ENCODE measurements around the gene PTGER1. TPM values are rescaled to one million over a fixed set of nuclear protein-coding genes. Genes with fewer than 3 reads are reported as not detected.

Gene PTGER1
- total and polyA plus RNA-seq, 9 of the 15 experiments (the other 6 are each of a cell fraction or from before 2014, with no cell fraction given), result 0.06 to 0.36 (median 0.31) TPM; not detected in 5

- TF ChIP-seq SIN3A (IDR thresholded peaks at IDR 0.05; ENCODE audit: borderline replicate concordance in 2 of 2, control insufficient read depth in 1 of 2, low read depth in 2 of 2, low read length in 2 of 2) (peak in 1 of 2 experiments; percentile 20; a peak in 1 of 4 replicates), SMARCB1 (IDR thresholded peaks at IDR 0.05; ENCODE audit: insufficient read length, low read depth) (no peak), JUND (IDR thresholded peaks at IDR 0.05; ENCODE audit: borderline replicate concordance, low read depth, low read length) (0 out of 2 replicates have a peak, but pooled peaks have one; percentile 26), JUND (tag; IDR thresholded peaks at IDR 0.05; ENCODE audit: borderline replicate concordance, low read depth, low read length) (no peak), REST (IDR thresholded peaks at IDR 0.05; ENCODE audit: borderline replicate concordance) (peak; percentile 53; the same call in 1 of the 2 replicates), REST (CRISPR knock-in tag; IDR thresholded peaks at IDR 0.05; ENCODE audit: low read depth) (no peak), CC2D1A (IDR thresholded peaks at IDR 0.05) (0 out of 2 replicates have a peak, but pooled peaks have one; percentile 40), TBP (optimal IDR thresholded peaks at IDR 0.05; ENCODE audit: low read depth, low read length) (no peak), LCOR (CRISPR knock-in tag; IDR thresholded peaks at IDR 0.05) (0 out of 2 replicates have a peak, but pooled peaks have one; percentile 26), ZNF184 (CRISPR knock-in tag; IDR thresholded peaks at IDR 0.05) (no peak), MBD2 (IDR thresholded peaks at IDR 0.05; ENCODE audit: borderline replicate concordance, low read depth) (no peak), PBX2 (CRISPR knock-in tag; IDR thresholded peaks at IDR 0.05; ENCODE audit: low read depth) (no peak), PBX2 (tag; conservative IDR thresholded peaks at IDR 0.05; ENCODE audit: low read depth) (no peak)
These were observed 30.5 kb upstream of the PTGER1 start (continued) for GRCh38 chr19:14505488-14506239.
